HG03520 (cell line): ENCODE measurements around the gene USP24.
"Not testable (repeated sequence)": the region's sequence is repeated elsewhere in the genome, so short reads cannot be mapped to it uniquely, and the experiment has no call there.

Experiments
- ATAC-seq: cut with Tn5 transposase; IDR thresholded peaks from one replicate; pipeline ENCODE4 v1.9.1; 2021; ENCODE audit warnings: mild to moderate bottlenecking, moderate library complexity; ENCODE audit not compliant: unreplicated experiment

USP24 gene

DNA sequence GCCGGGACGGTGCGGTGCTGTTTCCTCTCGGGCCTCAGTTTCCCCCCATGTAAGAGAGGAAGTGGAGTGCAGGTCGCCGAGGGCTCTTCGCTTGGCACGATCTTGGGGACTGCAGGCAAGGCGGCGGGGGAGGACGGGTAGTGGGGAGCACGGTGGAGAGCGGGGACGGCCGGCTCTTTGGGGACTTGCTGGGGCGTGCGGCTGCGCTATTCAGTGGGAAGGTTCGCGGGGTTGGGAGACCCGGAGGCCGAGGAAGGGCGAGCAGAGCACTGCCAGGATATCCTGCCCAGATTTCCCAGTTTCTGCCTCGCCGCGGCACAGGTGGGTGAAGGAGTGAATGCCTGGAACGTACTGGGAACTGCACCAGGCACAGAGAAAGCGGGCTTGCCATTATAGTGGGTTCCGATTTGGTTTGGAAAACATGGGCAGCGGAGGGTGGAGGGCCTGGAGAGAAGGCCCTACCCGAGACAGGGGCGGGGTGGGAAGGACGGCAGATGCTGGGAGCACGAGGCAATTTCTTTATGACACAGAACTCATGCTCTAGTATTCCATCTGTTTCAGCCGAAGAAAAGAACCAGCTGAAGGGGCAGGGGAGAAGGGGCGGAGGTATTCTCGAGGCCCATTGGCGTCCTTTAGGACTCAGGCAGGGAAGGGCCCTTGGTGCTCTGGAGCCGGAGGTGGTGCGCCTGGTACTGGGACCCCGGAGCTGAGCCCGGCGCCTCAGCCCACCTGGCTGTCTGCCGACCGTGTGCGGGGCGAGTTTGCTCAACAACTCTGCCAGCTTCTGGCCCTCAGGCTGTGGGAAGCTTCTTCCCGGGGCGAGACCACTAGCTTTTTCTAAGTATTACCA lies 174.9 kb downstream of the USP24 start:
- ATAC-seq: no peak

DNA sequence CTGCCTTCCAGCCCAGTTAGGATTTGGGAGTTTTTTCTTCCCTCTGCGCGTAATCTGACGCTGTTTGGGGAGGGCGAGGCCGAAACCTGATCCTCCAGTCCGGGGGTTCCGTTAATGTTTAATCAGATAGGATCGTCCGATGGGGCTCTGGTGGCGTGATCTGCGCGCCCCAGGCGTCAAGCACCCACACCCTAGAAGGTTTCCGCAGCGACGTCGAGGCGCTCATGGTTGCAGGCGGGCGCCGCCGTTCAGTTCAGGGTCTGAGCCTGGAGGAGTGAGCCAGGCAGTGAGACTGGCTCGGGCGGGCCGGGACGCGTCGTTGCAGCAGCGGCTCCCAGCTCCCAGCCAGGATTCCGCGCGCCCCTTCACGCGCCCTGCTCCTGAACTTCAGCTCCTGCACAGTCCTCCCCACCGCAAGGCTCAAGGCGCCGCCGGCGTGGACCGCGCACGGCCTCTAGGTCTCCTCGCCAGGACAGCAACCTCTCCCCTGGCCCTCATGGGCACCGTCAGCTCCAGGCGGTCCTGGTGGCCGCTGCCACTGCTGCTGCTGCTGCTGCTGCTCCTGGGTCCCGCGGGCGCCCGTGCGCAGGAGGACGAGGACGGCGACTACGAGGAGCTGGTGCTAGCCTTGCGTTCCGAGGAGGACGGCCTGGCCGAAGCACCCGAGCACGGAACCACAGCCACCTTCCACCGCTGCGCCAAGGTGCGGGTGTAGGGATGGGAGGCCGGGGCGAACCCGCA lies 175.7 kb downstream of the USP24 start, which contains the start of gene PCSK9:
PCSK9 (plus strand) TSS at position 207 of the 741 bp plus-strand sequence; CDS start at position 497, 290 bp downstream.
- ATAC-seq: no peak

DNA sequence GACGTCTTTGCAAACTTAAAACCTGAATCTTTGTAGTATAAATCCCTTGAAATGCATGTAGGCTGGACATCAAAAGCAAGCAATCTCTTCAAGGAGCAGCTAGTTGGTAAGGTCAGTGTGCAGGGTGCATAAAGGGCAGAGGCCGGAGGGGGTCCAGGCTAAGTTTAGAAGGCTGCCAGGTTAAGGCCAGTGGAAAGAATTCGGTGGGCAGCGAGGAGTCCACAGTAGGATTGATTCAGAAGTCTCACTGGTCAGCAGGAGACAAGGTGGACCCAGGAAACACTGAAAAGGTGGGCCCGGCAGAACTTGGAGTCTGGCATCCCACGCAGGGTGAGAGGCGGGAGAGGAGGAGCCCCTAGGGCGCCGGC lies 176.2 kb downstream of the USP24 start:
- ATAC-seq: no peak

DNA sequence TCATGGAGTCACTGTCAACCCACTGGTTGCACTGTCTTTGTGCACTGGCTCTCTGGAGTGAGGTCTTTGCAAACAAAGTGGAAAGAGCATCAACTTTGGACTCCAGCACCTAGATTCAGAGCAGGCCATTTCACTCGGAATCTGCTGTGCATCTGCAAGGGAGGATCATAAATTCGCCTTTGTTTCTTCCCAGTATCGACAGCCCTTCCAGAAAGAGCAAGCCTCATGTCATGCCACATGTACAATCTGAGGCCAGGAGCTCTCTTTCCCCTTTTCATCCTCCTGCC lies 176.7 kb downstream of the USP24 start:
- ATAC-seq: no peak

DNA sequence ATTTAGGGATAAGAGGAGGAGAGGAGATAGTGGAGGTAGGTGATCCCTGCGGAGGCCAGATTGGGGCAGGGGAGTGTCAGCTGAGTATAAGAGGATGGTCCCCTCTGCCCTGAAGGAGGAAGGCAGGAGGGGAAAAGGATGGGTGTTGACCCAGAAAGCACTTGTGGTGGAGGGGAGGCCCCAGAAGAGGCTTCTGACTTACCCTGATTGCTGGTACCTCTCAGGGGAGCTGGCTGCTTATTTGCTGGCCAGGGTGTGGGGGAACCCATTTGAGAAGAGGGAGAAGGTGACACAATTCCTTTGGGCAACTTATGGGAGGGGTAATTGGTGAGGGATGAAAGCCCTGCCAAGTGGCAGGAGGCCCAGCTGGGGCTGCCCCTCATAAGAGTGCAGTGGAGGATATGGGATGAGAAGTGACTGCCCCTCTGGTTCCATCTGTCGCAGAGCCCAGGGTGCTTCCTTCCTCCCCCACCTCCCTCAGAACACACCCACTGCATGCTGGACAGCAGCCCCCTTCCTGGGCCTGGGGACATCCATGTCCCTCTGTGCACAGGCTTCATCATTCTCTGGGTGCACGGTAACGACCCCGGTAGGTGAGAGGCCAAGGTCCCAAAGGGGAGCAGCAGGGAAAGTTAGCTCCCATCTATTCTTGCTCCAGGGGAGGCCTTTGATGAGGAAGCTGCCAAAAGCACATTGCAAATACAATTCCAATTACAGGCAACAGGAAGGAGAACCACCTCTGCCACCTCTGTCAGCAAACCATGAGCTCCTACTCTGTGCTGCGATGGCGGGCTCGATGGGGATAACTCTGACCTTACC lies 177.2 kb downstream of the USP24 start:
- no peak for ATAC-seq

DNA sequence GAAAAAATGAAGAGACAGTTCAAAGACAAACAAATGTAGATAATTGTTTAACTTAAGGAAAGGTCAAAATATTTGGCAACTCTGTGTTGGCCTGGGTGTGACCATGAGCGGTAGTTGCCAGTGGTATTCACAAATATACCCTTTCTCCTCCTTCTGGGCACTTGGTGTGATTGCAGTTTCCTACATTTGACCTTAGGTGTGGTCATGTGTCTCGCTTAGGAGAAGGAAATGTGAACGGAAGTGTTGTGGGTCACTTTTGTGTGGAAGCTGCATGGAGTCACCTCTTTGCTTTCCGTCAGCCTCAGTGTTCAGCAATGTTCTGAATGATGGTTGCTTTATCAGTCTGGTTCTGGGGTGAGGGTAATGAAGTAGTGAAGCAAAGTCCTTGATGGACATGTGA lies 179.3 kb downstream of the USP24 start:
- ATAC-seq: no peak

DNA sequence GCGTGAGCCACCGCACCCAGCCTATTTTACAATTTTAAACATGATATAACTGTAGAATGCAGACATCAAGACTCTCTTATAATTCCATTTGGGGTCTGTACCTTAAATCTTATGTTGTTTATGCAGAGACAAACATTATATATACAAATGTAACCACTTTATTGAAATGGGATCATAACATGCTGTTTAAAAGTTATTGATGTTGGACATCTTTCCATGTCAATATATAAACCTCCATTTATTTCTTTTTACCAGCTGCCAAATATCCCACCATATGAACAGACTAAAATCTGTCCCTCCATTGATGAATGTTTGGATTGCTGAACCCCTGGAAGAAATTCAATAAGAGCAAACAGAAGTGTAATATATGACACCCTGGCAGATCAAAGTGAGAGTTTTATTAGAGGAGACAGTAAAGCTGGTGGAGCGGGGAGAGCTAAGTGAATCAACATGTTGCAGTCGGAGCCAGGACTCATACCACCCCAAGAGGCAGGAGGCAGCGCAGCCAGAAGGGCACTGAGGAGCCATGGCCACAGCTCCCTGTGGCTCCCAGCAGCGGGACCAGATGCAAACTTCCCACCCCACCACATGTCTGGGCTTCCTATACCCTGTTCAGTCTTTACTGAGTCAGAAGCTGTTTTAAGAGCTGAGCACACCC lies 180.6 kb downstream of the USP24 start:
- no peak for ATAC-seq

DNA sequence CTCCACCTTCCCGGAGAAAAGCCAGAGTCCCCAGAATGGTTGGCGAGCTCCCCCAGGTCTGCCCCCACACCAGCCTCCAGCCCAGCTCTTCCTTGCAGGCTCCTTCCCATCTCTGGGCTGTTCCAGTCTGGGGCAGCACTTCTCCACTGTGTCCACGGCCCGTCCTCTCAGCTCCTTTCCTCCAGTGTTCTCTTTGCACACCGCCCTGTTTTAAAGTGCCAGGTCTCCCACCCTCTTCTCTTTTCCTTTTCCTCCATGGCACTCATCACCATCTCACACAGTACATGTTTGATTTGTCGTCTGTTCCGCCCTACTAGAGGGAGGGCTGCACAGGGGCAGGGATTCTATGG lies 181.9 kb downstream of the USP24 start:
- no peak for ATAC-seq

DNA sequence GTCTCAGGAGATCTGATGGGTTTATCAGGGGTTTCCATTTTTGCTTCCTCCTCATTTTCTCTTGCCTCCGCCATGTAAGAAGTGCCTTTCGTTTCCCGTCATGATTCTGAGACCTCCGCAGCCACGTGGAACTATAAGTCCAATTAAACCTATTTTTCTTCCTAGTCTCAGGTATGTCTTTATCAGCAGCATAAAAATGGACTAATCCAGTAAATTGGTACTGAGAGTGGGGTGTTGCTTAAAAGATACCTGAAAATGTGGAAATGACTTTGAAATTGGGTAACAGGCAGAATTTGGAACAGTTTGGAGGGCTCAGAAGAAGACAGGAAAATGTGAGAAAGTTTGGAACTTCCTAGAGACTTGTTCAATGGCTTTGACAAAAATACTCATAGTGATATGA lies 184.1 kb downstream of the USP24 start:
- ATAC-seq: not testable (repeated sequence)

DNA sequence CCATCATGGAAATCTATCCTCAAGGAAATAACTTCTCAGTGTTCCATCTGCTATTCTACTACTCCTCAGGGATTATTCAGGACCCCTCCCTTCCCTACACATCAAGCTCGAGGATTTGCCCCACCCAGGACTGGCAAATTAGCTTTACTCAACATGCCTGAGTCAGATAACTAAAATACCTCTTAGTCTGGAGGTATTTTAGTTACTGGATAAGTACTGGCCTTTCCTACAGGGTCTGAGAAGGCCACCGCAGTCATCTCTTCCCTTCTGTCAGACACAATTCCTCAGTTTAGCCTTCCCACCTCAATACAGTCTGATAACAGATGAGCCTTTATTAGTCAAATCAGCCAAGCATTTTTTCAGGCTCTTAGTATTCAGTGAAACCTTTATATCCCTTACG lies 188.5 kb downstream of the USP24 start:
- ATAC-seq: not testable (repeated sequence)

DNA sequence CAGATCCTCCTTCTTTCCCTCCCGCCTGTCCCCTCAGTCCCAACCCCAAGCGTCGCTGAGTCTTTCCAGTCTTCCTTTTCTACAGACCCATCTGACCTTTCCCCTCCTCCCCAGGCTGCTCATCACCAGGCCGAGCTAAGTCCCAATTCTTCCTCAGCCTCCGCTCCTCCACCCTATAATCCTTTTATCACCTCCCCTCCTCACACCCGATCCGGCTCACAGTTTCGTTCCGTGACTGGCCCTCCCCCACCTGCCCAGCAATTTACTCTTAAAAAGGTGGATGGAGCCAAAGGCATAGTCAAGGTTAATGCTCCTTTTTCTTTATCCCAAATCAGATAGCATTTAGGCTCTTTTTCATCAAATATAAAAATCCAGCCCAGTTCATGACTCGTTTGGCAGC lies 191.0 kb downstream of the USP24 start:
- not testable (repeated sequence) for ATAC-seq

DNA sequence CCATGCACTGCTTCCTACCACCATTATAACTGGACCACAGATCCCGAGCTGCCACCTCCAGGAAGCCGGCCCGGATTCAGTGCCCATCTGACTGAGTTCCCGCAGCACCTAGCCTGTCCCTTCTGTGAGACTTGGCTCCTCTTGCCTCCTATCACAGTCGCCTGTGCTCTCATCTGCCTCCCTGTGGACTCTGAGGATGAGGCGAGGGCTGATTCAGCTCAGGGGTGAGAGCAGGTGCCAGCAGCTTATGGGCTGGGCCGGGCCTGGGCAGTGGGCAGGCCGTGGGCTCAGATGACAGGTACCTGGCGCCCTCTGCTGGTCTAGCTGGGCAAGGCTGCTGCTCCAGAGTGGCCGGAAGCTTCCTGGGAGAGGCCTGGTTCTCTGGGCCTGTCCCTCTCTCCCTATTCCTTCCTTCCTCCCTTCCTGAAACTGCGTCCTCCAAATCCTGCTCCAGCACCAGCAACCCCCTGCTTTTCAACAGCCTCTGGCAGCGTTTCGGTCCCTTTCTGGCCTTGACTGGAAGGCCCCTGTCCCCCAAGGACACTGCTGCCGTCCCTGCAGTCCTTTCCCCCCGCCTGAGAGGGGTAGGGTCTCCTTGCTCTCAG lies 193.1 kb downstream of the USP24 start:
- peak; percentile 78 for ATAC-seq

DNA sequence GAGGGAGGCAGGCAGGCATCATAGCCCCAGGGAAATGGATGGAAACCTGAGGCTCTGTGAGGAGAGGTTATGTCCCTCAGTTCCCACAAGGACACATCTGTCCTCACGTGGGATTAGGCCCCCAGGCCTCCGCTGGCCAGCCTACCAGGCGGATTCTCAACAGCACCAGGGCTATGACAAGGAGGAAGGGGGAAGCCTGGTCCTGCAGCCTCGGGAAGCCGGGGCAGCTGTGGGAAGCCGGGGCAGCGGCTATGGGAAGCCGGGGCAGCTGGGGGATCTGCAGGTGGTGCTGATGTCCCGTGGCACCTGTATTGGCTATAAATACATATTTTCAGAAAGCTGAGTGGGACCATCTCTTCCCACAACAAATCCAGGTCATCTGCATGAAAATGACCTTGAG lies 196.8 kb downstream of the USP24 start:
- no peak for ATAC-seq
